A549 (cell line): ENCODE measurements around the gene VAMP4. TPM values are rescaled to one million over a fixed set of nuclear protein-coding genes. Genes with fewer than 3 reads are reported as not detected.

Source experiments
- ATAC-seq, 2 experiments: fragments of 200-7000 bp in 1 of 2; fragments of >200 bp in 1 of 2; cut with Nextera tagmentation in 1 of 2; cut with Tn5 transposase in 1 of 2; 3 replicates each; pipeline versions ENCODE4 v1.8.0 to v1.9.1; 2018 to 2020; ENCODE audit warnings: mild to moderate bottlenecking in 1 of 2, moderate library complexity in 1 of 2
- CTCF ChIA-PET: fragments of 300-600 bp; sonication (Branson Sonifier 250); formaldehyde crosslinking; extraction: SDS; loops from one replicate; lab custom pipeline; 2021; ENCODE audit warnings: antibody characterized with exemption, inconsistent platforms; lab: Yijun Ruan, JAX
- POLR2A ChIA-PET: fragments of 350-600 bp; formaldehyde crosslinking; extraction: SDS; loops from one replicate; lab custom pipeline; 2021; ENCODE audit warnings: antibody characterized with exemption, inconsistent platforms; lab: Yijun Ruan, JAX
- DNase-seq, 2 experiments: peaks; one replicate each; pipeline versions ENCODE4 v3.0.0 to v3.0.0-alpha.2; 2011 to 2016; ENCODE audit warnings: low read depth in 1 of 2, low spot score in 1 of 2
- FAIRE-seq: peaks from 2 replicates; lab custom pipeline; 2011; peaks lifted over from hg19 to GRCh38; lab: Jason Lieb, UNC
- H3K27ac ChIP-seq, 2 experiments: fragments of >200 bp; sonication (Bioruptor Twin); formaldehyde crosslinking; 3 replicates each; pipeline ENCODE4 v1.5.1; 2016 to 2017
- H3K4me1 ChIP-seq: fragments of >200 bp; sonication (Bioruptor Twin); formaldehyde crosslinking; 3 replicates; pipeline ENCODE4 v1.6.1; 2016
- H3K4me2 ChIP-seq: fragments of >200 bp; sonication (Bioruptor Twin); formaldehyde crosslinking; 3 replicates; pipeline ENCODE4 v1.6.1; 2016
- H3K4me3 ChIP-seq: fragments of >200 bp; sonication (Bioruptor Twin); formaldehyde crosslinking; 3 replicates; pipeline ENCODE4 v1.5.1; 2016
- H3K9me3 ChIP-seq: fragments of >200 bp; sonication (Bioruptor Twin); formaldehyde crosslinking; 3 replicates; pipeline ENCODE4 v1.6.1; 2016
- CBX2 ChIP-seq: fragments of 200-600 bp; sonication (generic); IDR thresholded peaks from 2 replicates; pipeline ENCODE4 v1.6.1; 2016; ENCODE audit warnings: low read depth, mild to moderate bottlenecking, borderline replicate concordance
- HEYL ChIP-seq: fragments of 250-450 bp; sonication (Bioruptor Pico); IDR thresholded peaks from 2 replicates; pipeline ENCODE4 v1.8.0; 2021; ENCODE audit warnings: mild to moderate bottlenecking, moderate library complexity
- HOXB5 ChIP-seq: fragments of 250-450 bp; sonication (Bioruptor Pico); IDR thresholded peaks from 2 replicates; pipeline ENCODE4 v1.5.0; 2020; ENCODE audit warnings: mild to moderate bottlenecking, moderate library complexity
- JUN ChIP-seq, 2 experiments: fragments of >200 bp; sonication (Bioruptor Twin); formaldehyde crosslinking; IDR thresholded peaks; 2 replicates in 1 of 2; 3 replicates in 1 of 2; pipeline ENCODE4 v1.6.1; 2016 to 2017
- KDM1A ChIP-seq: fragments of 200-600 bp; sonication (generic); IDR thresholded peaks from 2 replicates; pipeline ENCODE4 v1.6.1; 2016; ENCODE audit warnings: low read depth, mild to moderate bottlenecking
- MAFK ChIP-seq: fragments of 450-650 bp; IDR thresholded peaks from 2 replicates; pipeline ENCODE4 v1.6.1; 2014; ENCODE audit not compliant: partially characterized antibody
- NPAS2 ChIP-seq: fragments of 250-450 bp; sonication (Bioruptor Pico); IDR thresholded peaks from 2 replicates; pipeline ENCODE4 v1.8.0; 2022; ENCODE audit warnings: mild to moderate bottlenecking, moderate library complexity, borderline replicate concordance
- NR3C1 ChIP-seq: fragments of >200 bp; sonication (Bioruptor Twin); formaldehyde crosslinking; IDR thresholded peaks from 3 replicates; pipeline ENCODE4 v1.6.1; 2017
- PHF8 ChIP-seq: fragments of 200-600 bp; sonication (generic); IDR thresholded peaks from 2 replicates; pipeline ENCODE4 v1.6.1; 2016; ENCODE audit warnings: low read depth, mild to moderate bottlenecking, antibody characterized with exemption, moderate library complexity, borderline replicate concordance
- RFX5 ChIP-seq: fragments of 450-650 bp; IDR thresholded peaks from 2 replicates; pipeline ENCODE4 v1.7.1; 2014; ENCODE audit warnings: antibody characterized with exemption, mild to moderate bottlenecking, moderate library complexity
- RNF2 ChIP-seq: fragments of 200-600 bp; sonication (generic); IDR thresholded peaks from 2 replicates; pipeline ENCODE4 v1.6.1; 2016; ENCODE audit warnings: low read depth, mild to moderate bottlenecking, antibody characterized with exemption, moderate library complexity, borderline replicate concordance
- SREBF2 ChIP-seq: fragments of 450-650 bp; IDR thresholded peaks from 2 replicates; pipeline ENCODE4 v1.6.1; 2014; ENCODE audit warnings: mild to moderate bottlenecking, moderate library complexity
- TP53 ChIP-seq: fragments of 250-450 bp; sonication (Bioruptor Pico); IDR thresholded peaks from 2 replicates; pipeline ENCODE4 v1.5.0; 2021; ENCODE audit warnings: mild to moderate bottlenecking, moderate library complexity
- WGBS: methylation state at CpG from one replicate; pipeline ENCODE4 v1.1.6; 2017; ENCODE audit errors: missing lambda C conversion rate; 5-methylcytosine and 5-hydroxymethylcytosine counted together
- polyA plus RNA-seq, 4 experiments: library from polyadenylated mRNA; depleted of rRNA in 3 of 4; stranded (reverse); fragments of >200 nt; fragmentation: RNase III in 1 of 4; extraction: RNeasy Plus Mini Kit Qiagen cat#74134 plus additional on column Dnase treatment in 1 of 4; gene quantifications; 2 replicates in 3 of 4; 3 replicates in 1 of 4; pipeline ENCODE4 v1.2.3, GENCODE V29; 2011 to 2017
- TF ChIP-seq, protein P1 (sequence below): fragments of >200 bp; sonication (Bioruptor Twin); formaldehyde crosslinking; IDR thresholded peaks from 2 replicates; pipeline ENCODE4 v1.6.1; 2016
- TF ChIP-seq, protein P2 (sequence below): fragments of >200 bp; sonication (Bioruptor Twin); formaldehyde crosslinking; IDR thresholded peaks from 3 replicates; pipeline ENCODE4 v1.6.1; 2016
- TF ChIP-seq, protein P3 (sequence below): IDR thresholded peaks from 2 replicates; pipeline ENCODE4 v1.6.1; 2012
- TF ChIP-seq, protein P4 (sequence below): fragments of 200-600 bp; sonication (generic); IDR thresholded peaks from 2 replicates; pipeline ENCODE4 v1.6.1; 2016; ENCODE audit warnings: antibody characterized with exemption, mild to moderate bottlenecking, moderate library complexity
- TF ChIP-seq, protein P5 (sequence below): IDR thresholded peaks from 2 replicates; pipeline ENCODE4 v1.6.1; 2012; ENCODE audit warnings: low read depth, borderline replicate concordance

Gene VAMP4
- polyA plus RNA-seq, 2 of the 4 experiments (the other 2 are of a cell fraction), result 4.3 to 9.3 TPM

DNA sequence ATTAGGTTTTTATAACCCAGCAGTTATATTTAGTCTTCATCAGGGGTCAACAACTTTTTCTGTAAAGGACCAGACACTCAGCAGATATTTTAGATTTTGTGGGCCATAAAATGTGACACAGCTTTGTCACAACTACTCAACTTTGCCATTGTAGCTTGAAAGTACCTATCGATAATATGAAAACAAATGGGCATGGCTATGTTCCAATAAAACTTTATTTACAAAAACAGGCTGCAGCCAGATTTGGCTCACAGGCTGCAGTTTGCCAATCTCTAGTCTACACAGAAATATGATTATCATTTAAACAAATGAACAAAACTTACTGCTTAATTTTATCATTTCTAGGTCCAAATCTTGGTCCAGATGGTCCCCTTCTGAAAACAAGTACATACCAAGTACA is 23.0 kb downstream of the VAMP4 start:
- 73% methylated on average over 1 of the region's 1 CpG for WGBS
- Histone ChIP-seq H3K27ac (no peak overlapping the region), H3K4me2 (no peak overlapping the region), H3K4me1 (no peaks in the 10 kb centered on the region), H3K4me3 (no peak overlapping the region), H3K9me3 (no peaks in the 10 kb centered on the region)
- FAIRE-seq, result no peak
- no peak for ATAC-seq
- CTCF ChIA-PET, result interaction anchor here (0.7 to 6.1 kb wide), 4 partner anchors 22 to 121 kb away, joined by 3 to 48 read pairs (median 3); no protein-coding TSS in a partner anchor
- POLR2A ChIA-PET, result no interaction called here
- DNase-seq, result no peak
- TF ChIP-seq KDM1A (no peak), RFX5 (no peak), TP53 (CRISPR knock-in tag) (no peak), RNF2 (no peak), NR3C1 (no peak), HEYL (CRISPR knock-in tag) (no peak), MAFK (no peak), CBX2 (no peak), SREBF2 (no peak), NPAS2 (no peak), PHF8 (no peak)
- TF ChIP-seq, protein P1, sequence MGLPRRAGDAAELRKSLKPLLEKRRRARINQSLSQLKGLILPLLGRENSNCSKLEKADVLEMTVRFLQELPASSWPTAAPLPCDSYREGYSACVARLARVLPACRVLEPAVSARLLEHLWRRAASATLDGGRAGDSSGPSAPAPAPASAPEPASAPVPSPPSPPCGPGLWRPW, result no peak
- TF ChIP-seq, protein P2, sequence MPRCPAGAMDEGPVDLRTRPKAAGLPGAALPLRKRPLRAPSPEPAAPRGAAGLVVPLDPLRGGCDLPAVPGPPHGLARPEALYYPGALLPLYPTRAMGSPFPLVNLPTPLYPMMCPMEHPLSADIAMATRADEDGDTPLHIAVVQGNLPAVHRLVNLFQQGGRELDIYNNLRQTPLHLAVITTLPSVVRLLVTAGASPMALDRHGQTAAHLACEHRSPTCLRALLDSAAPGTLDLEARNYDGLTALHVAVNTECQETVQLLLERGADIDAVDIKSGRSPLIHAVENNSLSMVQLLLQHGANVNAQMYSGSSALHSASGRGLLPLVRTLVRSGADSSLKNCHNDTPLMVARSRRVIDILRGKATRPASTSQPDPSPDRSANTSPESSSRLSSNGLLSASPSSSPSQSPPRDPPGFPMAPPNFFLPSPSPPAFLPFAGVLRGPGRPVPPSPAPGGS, result no peak
- TF ChIP-seq, protein P3, sequence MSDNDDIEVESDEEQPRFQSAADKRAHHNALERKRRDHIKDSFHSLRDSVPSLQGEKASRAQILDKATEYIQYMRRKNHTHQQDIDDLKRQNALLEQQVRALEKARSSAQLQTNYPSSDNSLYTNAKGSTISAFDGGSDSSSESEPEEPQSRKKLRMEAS, result no peak
- TF ChIP-seq, protein P4, sequence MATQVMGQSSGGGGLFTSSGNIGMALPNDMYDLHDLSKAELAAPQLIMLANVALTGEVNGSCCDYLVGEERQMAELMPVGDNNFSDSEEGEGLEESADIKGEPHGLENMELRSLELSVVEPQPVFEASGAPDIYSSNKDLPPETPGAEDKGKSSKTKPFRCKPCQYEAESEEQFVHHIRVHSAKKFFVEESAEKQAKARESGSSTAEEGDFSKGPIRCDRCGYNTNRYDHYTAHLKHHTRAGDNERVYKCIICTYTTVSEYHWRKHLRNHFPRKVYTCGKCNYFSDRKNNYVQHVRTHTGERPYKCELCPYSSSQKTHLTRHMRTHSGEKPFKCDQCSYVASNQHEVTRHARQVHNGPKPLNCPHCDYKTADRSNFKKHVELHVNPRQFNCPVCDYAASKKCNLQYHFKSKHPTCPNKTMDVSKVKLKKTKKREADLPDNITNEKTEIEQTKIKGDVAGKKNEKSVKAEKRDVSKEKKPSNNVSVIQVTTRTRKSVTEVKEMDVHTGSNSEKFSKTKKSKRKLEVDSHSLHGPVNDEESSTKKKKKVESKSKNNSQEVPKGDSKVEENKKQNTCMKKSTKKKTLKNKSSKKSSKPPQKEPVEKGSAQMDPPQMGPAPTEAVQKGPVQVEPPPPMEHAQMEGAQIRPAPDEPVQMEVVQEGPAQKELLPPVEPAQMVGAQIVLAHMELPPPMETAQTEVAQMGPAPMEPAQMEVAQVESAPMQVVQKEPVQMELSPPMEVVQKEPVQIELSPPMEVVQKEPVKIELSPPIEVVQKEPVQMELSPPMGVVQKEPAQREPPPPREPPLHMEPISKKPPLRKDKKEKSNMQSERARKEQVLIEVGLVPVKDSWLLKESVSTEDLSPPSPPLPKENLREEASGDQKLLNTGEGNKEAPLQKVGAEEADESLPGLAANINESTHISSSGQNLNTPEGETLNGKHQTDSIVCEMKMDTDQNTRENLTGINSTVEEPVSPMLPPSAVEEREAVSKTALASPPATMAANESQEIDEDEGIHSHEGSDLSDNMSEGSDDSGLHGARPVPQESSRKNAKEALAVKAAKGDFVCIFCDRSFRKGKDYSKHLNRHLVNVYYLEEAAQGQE, result no peak
- TF ChIP-seq, protein P5, sequence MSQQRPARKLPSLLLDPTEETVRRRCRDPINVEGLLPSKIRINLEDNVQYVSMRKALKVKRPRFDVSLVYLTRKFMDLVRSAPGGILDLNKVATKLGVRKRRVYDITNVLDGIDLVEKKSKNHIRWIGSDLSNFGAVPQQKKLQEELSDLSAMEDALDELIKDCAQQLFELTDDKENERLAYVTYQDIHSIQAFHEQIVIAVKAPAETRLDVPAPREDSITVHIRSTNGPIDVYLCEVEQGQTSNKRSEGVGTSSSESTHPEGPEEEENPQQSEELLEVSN, result no peak

DNA sequence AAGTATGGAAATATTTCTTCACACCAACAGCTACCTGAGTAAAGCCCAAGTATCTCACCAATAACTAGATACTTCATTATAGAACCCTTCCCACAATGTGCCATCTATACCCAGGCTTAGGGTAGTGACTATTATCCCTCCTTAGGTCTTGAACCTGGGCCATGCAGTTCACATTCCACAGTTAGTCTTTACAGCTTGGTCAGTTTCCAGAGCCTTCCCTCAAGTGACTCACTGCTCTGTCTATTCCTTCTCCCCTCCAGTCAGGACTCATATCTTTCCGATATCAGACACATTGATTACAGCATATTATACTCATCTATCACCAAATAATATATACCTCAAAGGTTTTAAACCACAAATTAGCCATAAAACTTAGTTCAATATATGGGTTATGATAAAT is 23.6 kb downstream of the VAMP4 start:
- H3K4me2 ChIP-seq, result no peak overlapping the region
- DNase-seq (no peak), ATAC-seq (no peak), FAIRE-seq (no peak)
- no peak overlapping the region for H3K27ac ChIP-seq
- no peak overlapping the region for H3K4me3 ChIP-seq
- TF ChIP-seq JUN (IDR thresholded peaks at IDR 0.05), result no peak
- TF ChIP-seq NR3C1, result no peak
- no peak for TF ChIP-seq HOXB5 (CRISPR knock-in tag)
- TF ChIP-seq MAFK, result no peak
- TF ChIP-seq, protein P4, result no peak
- ChIA-PET POLR2A (no interaction called here), CTCF (interaction anchor here (0.7 to 6.1 kb wide), 5 partner anchors 12 to 120 kb away, joined by 3 to 48 read pairs (median 9); no protein-coding TSS in a partner anchor)
- 89% methylated on average over 1 of the region's 1 CpG for WGBS
- no peaks in the 10 kb centered on the region for H3K4me1 ChIP-seq
- no peaks in the 10 kb centered on the region for H3K9me3 ChIP-seq
